ENCODE data around the gene ZDHHC18. TPM values are rescaled to one million over a fixed set of nuclear protein-coding genes. Genes with fewer than 3 reads are reported as not detected.

Gene ZDHHC18
- total RNA-seq, 6 experiments from 2014 or later = 9.6 to 16.9 (median 14.1) TPM

DNA sequence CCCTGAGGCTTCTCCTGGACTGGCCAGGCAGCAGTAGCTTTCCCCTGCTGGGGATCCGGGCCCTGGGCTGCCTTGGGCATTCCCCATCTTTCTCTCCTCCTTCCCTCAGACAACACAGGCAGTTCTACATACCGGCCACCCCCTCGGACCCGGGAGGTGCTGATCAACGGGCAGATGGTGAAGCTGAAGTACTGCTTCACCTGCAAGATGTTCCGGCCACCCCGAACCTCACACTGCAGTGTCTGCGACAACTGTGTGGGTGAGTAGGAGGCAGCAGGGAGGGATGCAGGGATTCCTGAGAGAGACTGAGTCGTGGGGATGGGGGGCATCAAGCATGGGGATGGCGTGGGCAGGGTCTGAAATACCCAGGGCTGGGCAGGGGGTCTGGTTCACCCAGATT lies 22.0 kb downstream of the ZDHHC18 start:
- H3K27ac ChIP-seq = peak overlapping the region in 1 of 3 donors; percentile 60
- intact Hi-C loops (cut with DNase I) = no loop called here
- no CpG with 5 or more reads among the region's 10 CpGs for WGBS (ENCODE audit: insufficient coverage, low coverage, low lambda C conversion rate, missing lambda C conversion rate)

DNA sequence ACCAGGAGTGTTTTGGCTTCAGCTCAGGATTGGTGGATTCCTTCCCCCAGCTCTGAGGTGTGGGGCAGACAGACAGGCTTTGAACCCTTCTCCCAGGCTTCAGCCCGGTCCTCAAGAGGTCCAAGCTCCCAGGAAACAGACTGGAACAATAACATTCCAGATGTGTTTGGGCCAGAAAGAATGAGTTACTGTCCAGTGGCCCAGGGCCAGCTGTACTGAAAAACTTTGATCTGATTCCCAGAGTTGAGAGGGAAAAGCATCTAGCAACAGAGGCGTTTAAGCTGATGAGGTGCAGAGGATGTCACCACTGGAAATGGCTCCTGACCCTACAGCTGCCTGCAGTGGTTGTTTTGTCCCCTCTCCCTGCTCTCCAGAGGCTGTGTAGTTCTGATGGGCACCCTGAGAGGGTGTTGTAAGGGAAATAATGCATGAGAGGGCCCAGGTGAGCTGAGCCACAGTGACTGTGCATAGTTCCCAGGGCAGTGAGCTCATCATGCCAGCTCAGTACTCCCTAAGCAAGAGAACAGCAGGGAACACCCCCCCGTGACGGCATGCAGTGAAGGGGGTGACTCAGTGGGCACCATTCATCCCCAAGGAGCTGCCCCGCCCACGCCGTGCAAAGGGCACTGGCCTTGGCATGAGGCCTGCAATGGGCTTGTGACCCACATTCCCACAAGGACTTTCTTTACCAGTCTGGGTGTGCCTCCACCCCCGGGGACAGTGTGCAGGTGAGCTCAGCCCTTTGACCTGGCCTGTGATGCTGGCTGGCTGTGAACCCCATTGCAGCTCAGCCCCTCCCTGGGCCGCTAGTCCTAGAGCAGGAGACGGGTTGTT lies 22.7 kb downstream of the ZDHHC18 start:
- ATAC-seq (peak; percentile 59 to 86 (median 70)), DNase-seq (peak in 2 of 3 donors; percentile 72 to 85)
- Histone ChIP-seq H3K4me3 (no peak overlapping the region), H3K4me1 (peaks cover 0 to 14% (median 0%) of the 10 kb centered on the region in 4 donors), H3K36me3 (peaks cover 0 to 54% (median 21%) of the 10 kb centered on the region in 4 donors), H3K27me3 (no peaks in the 10 kb centered on the region), H3K9me3 (no peaks in the 10 kb centered on the region), H3K27ac (peak overlapping the region in 1 of 3 donors; percentile 60)
- intact Hi-C loops (cut with DNase I) = no loop called here
- TF ChIP-seq, protein P1, sequence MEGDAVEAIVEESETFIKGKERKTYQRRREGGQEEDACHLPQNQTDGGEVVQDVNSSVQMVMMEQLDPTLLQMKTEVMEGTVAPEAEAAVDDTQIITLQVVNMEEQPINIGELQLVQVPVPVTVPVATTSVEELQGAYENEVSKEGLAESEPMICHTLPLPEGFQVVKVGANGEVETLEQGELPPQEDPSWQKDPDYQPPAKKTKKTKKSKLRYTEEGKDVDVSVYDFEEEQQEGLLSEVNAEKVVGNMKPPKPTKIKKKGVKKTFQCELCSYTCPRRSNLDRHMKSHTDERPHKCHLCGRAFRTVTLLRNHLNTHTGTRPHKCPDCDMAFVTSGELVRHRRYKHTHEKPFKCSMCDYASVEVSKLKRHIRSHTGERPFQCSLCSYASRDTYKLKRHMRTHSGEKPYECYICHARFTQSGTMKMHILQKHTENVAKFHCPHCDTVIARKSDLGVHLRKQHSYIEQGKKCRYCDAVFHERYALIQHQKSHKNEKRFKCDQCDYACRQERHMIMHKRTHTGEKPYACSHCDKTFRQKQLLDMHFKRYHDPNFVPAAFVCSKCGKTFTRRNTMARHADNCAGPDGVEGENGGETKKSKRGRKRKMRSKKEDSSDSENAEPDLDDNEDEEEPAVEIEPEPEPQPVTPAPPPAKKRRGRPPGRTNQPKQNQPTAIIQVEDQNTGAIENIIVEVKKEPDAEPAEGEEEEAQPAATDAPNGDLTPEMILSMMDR (IDR thresholded peaks at IDR 0.05) = no peak
- TF ChIP-seq POLR2A (IDR thresholded peaks at IDR 0.05) = no peak
- 29% methylated on average over 4 of the region's 10 CpGs for WGBS (ENCODE audit: insufficient coverage, low coverage, low lambda C conversion rate, missing lambda C conversion rate)

More for the DNA sequence above, 22.0 kb downstream of the ZDHHC18 start:
- DNase-seq (no peak), ATAC-seq (no peak)
- Histone ChIP-seq H3K27me3 (no peaks in the 10 kb centered on the region), H3K9me3 (no peaks in the 10 kb centered on the region), H3K36me3 (peaks cover 0 to 50% (median 21%) of the 10 kb centered on the region in 4 donors), H3K4me1 (peaks cover 0 to 14% (median 0%) of the 10 kb centered on the region in 4 donors), H3K4me3 (no peak overlapping the region)
- TF ChIP-seq, protein P1 (IDR thresholded peaks at IDR 0.05) = no peak
- TF ChIP-seq POLR2A (IDR thresholded peaks at IDR 0.05) = no peak

DNA sequence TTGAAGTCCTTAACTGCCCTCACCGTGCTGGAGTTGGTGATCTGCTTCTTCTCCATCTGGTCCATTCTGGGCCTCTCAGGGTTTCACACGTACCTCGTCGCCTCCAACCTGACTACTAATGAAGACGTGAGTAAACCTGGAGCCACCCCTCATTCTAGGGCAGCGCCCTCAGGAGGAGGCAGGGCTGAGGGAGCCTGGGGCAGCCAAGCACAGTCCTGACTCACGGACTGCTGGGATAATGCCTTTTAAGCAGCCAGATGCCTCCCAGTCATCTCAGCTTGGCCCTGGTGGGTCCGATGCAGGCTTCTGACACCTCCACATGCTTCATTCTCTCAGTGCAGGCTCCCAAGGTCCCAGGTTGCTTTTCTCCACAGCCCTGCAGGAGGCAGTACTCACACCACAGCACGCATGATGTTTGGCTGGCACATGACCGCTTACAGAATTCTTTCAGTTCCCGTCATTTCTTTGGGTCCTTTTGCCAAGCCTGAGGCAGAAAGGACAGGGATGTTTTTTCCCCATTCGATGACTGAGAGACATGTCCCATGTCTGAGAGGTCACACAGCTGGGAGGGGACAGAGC lies 24.7 kb downstream of the ZDHHC18 start:
- Histone ChIP-seq H3K4me1 (peaks cover 0 to 14% (median 0%) of the 10 kb centered on the region in 4 donors), H3K27ac (no peak overlapping the region), H3K36me3 (peaks cover 0 to 49% (median 21%) of the 10 kb centered on the region in 4 donors), H3K4me3 (no peak overlapping the region), H3K27me3 (no peaks in the 10 kb centered on the region), H3K9me3 (no peaks in the 10 kb centered on the region)
- intact Hi-C loops (cut with DNase I) = loop anchor here in 1 of 2 donors (5.0 kb wide), 1 partner anchor 36 kb away; no protein-coding TSS in a partner anchor
- ATAC-seq = no peak
- no peak for TF ChIP-seq POLR2A (IDR thresholded peaks at IDR 0.05)
- TF ChIP-seq, protein P1 (IDR thresholded peaks at IDR 0.05) = no peak
- 87% methylated on average over 6 of the region's 12 CpGs for WGBS (ENCODE audit: insufficient coverage, low coverage, low lambda C conversion rate, missing lambda C conversion rate)
- DNase-seq = no peak

DNA sequence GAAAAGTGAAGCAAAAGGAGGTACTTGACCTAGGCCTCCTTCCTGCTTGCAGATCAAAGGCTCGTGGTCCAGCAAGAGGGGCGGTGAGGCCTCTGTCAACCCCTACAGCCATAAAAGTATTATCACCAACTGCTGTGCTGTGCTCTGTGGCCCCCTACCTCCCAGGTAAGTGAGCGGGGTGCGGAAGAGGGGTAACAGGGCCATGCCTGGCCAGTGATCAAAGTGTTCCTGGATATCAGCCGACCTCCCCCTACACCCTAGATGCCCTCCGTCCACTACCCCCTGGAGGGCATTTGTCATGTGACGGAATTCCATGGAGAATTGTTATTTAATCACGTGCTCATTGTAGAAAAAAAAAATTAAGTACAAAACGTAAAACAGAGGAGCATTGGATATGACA lies 26.2 kb downstream of the ZDHHC18 start:
- DNase-seq (no peak), ATAC-seq (no peak)
- Histone ChIP-seq H3K9me3 (no peaks in the 10 kb centered on the region), H3K27ac (no peak overlapping the region), H3K4me3 (no peak overlapping the region), H3K4me1 (peaks cover 0 to 14% (median 0%) of the 10 kb centered on the region in 4 donors), H3K27me3 (no peaks in the 10 kb centered on the region), H3K36me3 (peaks cover 0 to 38% (median 17%) of the 10 kb centered on the region in 4 donors)
- intact Hi-C loops (cut with DNase I) = loop anchor here in 1 of 2 donors (5.0 kb wide), 1 partner anchor 35 kb away; no protein-coding TSS in a partner anchor
- WGBS (ENCODE audit: insufficient coverage, low coverage, low lambda C conversion rate, missing lambda C conversion rate) = 70% methylated on average over 9 of the region's 9 CpGs
- TF ChIP-seq, protein P1 (IDR thresholded peaks at IDR 0.05) = no peak
- no peak for TF ChIP-seq POLR2A (IDR thresholded peaks at IDR 0.05)
